ENCODE results near the gene PLK5. TPM values are rescaled to one million over a fixed set of nuclear protein-coding genes. Genes with fewer than 3 reads are reported as not detected.

The PLK5 gene
- polyA plus RNA-seq, 1 of the 3 experiments (the other 2 are of a cell fraction), result not detected

DNA sequence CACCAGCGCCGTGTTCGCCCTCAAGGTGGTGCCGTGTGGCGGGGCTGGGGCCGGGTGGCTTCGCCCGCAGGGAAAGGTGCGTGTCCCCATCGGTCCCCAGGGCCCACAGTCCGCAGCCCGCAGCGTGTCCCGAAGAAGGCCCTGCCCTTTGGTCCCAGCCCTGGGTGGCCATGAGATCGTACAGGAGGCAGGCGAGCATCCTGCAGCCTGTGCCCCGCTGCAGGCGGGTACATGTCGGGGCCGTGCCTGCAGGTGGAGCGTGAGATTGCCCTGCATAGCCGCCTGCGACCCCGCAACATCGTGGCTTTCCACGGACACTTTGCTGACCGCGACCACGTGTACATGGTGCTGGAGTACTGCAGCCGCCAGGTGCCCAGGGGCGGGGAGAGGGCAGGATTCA lies 1.5 kb downstream of the PLK5 start:
- Histone ChIP-seq H3K27me3 (ENCODE audit: insufficient read depth) (peaks cover 69% of the 10 kb centered on the region), H3K4me2 (no peak overlapping the region), H3K9ac (no peak overlapping the region), H3K27ac (ENCODE audit: low read depth in 2 of 2, low read length in 1 of 2) (no peak overlapping the region), H4K20me1 (ENCODE audit: insufficient read depth) (no peaks in the 10 kb centered on the region), H3K36me3 (replicated peaks in 1 of 2; ENCODE audit: control insufficient read depth in 1 of 2, insufficient read depth in 2 of 2, low read length in 1 of 2) (no peaks in the 10 kb centered on the region), H3K9me3 (no peaks in the 10 kb centered on the region), H3K79me2 (ENCODE audit: insufficient read depth) (no peaks in the 10 kb centered on the region), H2AFZ (ENCODE audit: low read depth) (no peak overlapping the region), H3K9me2 (no peaks in the 10 kb centered on the region), H3K4me3 (ENCODE audit: low read depth in 2 of 2, low read length in 1 of 2) (no peak overlapping the region), H3K4me1 (ENCODE audit: control insufficient read depth in 1 of 2, insufficient read depth in 2 of 2, low read depth in 1 of 2, low read length in 1 of 2) (no peaks in the 10 kb centered on the region), H3F3A (replicated peaks; ENCODE audit: insufficient read depth) (peaks cover 6% of the 10 kb centered on the region)
- no peak for DNase-seq
- WGBS (ENCODE audit: low lambda C conversion rate), result 10% methylated on average over 16 of the region's 31 CpGs
- TF ChIP-seq JUND (IDR thresholded peaks at IDR 0.05) (no peak), SIN3A (IDR thresholded peaks at IDR 0.05; ENCODE audit: borderline replicate concordance, low read depth, low read length) (no peak), RFX5 (IDR thresholded peaks at IDR 0.05; ENCODE audit: low read length) (no peak), ELF1 (IDR thresholded peaks at IDR 0.05) (no peak), NRF1 (IDR thresholded peaks at IDR 0.05; ENCODE audit: low read depth, low read length) (no peak)
- TF ChIP-seq, protein P1, sequence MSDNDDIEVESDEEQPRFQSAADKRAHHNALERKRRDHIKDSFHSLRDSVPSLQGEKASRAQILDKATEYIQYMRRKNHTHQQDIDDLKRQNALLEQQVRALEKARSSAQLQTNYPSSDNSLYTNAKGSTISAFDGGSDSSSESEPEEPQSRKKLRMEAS (IDR thresholded peaks at IDR 0.05; ENCODE audit: low read depth), result no peak
- TF ChIP-seq, protein P2, sequence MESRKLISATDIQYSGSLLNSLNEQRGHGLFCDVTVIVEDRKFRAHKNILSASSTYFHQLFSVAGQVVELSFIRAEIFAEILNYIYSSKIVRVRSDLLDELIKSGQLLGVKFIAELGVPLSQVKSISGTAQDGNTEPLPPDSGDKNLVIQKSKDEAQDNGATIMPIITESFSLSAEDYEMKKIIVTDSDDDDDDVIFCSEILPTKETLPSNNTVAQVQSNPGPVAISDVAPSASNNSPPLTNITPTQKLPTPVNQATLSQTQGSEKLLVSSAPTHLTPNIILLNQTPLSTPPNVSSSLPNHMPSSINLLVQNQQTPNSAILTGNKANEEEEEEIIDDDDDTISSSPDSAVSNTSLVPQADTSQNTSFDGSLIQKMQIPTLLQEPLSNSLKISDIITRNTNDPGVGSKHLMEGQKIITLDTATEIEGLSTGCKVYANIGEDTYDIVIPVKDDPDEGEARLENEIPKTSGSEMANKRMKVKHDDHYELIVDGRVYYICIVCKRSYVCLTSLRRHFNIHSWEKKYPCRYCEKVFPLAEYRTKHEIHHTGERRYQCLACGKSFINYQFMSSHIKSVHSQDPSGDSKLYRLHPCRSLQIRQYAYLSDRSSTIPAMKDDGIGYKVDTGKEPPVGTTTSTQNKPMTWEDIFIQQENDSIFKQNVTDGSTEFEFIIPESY (IDR thresholded peaks at IDR 0.05; ENCODE audit: borderline replicate concordance, low read depth), result no peak
- TF ChIP-seq, protein P3, sequence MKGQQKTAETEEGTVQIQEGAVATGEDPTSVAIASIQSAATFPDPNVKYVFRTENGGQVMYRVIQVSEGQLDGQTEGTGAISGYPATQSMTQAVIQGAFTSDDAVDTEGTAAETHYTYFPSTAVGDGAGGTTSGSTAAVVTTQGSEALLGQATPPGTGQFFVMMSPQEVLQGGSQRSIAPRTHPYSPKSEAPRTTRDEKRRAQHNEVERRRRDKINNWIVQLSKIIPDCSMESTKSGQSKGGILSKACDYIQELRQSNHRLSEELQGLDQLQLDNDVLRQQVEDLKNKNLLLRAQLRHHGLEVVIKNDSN (IDR thresholded peaks at IDR 0.05; ENCODE audit: borderline replicate concordance, low read depth), result no peak
- POLR2A ChIA-PET, result no interaction called here
- CTCF ChIA-PET, result interaction anchor here (1.5 to 1.7 kb wide), 2 partner anchors 21 to 23 kb away, joined by 4 to 8 read pairs; no protein-coding TSS in a partner anchor

DNA sequence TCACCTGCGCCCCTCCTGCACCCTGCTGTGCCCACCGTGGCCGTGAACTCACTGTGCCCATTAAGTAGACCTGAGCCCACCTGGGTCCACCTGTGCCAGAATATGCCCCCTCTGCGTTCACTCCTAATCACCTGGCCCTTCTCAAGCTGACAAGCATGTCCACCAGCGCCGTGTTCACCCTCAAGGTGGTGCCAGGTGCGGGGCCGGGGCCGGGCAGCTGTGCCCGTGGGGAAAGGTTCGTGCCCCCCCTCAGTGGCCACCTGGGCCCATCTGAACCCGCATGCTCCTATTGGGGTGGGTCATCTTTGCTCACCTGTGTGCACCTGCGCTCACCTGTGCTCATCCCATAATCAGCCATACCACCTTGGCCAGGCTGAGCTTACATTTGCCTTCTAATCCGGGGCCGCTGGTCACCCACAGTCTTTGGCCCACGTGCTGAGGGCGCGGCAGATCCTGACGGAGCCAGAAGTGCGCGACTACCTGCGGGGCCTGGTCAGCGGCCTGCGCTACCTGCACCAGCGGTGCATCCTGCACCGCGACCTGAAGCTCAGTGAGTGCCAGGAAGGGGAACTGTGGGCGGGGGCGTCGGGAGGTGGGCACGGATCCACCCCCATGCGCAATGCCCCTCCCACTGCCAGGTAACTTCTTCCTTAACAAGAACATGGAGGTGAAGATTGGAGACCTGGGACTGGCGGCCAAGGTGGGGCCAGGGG lies 2.3 kb downstream of the PLK5 start:
- CTCF ChIA-PET, result interaction anchor here (1.5 to 1.8 kb wide), 3 partner anchors 20 to 24 kb away, joined by 4 to 8 read pairs (median 8); no protein-coding TSS in a partner anchor
- Histone ChIP-seq H2AFZ (ENCODE audit: low read depth) (no peak overlapping the region), H3K27ac (ENCODE audit: low read depth in 2 of 2, low read length in 1 of 2) (no peak overlapping the region)

More for the DNA sequence above, 2.3 kb downstream of the PLK5 start:
- H3F3A ChIP-seq (replicated peaks; ENCODE audit: insufficient read depth), result peaks cover 6% of the 10 kb centered on the region
- H3K79me2 ChIP-seq (ENCODE audit: insufficient read depth), result no peaks in the 10 kb centered on the region
- no peak for DNase-seq
- 41% methylated on average over 21 of the region's 33 CpGs for whole genome bisulfite sequencing (ENCODE audit: low lambda C conversion rate)
- H3K9me3 ChIP-seq, result no peaks in the 10 kb centered on the region
- no peak overlapping the region for H3K9ac ChIP-seq
- no peaks in the 10 kb centered on the region for H3K4me1 ChIP-seq (ENCODE audit: control insufficient read depth in 1 of 2, insufficient read depth in 2 of 2, low read depth in 1 of 2, low read length in 1 of 2)
- TF ChIP-seq, protein P2 (IDR thresholded peaks at IDR 0.05; ENCODE audit: borderline replicate concordance, low read depth), result no peak
- no peak for TF ChIP-seq GATA2 (CRISPR knock-in tag; IDR thresholded peaks at IDR 0.05)
- TF ChIP-seq, protein P4, sequence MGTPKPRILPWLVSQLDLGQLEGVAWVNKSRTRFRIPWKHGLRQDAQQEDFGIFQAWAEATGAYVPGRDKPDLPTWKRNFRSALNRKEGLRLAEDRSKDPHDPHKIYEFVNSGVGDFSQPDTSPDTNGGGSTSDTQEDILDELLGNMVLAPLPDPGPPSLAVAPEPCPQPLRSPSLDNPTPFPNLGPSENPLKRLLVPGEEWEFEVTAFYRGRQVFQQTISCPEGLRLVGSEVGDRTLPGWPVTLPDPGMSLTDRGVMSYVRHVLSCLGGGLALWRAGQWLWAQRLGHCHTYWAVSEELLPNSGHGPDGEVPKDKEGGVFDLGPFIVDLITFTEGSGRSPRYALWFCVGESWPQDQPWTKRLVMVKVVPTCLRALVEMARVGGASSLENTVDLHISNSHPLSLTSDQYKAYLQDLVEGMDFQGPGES (IDR thresholded peaks at IDR 0.05; ENCODE audit: low read depth, low read length), result no peak
- TF ChIP-seq, protein P1 (IDR thresholded peaks at IDR 0.05; ENCODE audit: low read depth), result no peak
- TF ChIP-seq, protein P5, sequence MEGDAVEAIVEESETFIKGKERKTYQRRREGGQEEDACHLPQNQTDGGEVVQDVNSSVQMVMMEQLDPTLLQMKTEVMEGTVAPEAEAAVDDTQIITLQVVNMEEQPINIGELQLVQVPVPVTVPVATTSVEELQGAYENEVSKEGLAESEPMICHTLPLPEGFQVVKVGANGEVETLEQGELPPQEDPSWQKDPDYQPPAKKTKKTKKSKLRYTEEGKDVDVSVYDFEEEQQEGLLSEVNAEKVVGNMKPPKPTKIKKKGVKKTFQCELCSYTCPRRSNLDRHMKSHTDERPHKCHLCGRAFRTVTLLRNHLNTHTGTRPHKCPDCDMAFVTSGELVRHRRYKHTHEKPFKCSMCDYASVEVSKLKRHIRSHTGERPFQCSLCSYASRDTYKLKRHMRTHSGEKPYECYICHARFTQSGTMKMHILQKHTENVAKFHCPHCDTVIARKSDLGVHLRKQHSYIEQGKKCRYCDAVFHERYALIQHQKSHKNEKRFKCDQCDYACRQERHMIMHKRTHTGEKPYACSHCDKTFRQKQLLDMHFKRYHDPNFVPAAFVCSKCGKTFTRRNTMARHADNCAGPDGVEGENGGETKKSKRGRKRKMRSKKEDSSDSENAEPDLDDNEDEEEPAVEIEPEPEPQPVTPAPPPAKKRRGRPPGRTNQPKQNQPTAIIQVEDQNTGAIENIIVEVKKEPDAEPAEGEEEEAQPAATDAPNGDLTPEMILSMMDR (IDR thresholded peaks at IDR 0.05), result no peak
- no peak for TF ChIP-seq JUND (IDR thresholded peaks at IDR 0.05)
- no peak for TF ChIP-seq RCOR1 (IDR thresholded peaks at IDR 0.05; ENCODE audit: low read length)
- no peak for TF ChIP-seq MEF2A (IDR thresholded peaks at IDR 0.05; ENCODE audit: borderline replicate concordance, low read depth)
- TF ChIP-seq SIN3A (IDR thresholded peaks at IDR 0.05; ENCODE audit: borderline replicate concordance, low read depth, low read length), result no peak
- TF ChIP-seq POLR2AphosphoS5 (IDR thresholded peaks at IDR 0.05; ENCODE audit: low read depth, low read length), result no peak
- TF ChIP-seq YY1 (IDR thresholded peaks at IDR 0.05; ENCODE audit: low read depth), result no peak
- TF ChIP-seq TEAD4 (IDR thresholded peaks at IDR 0.05; ENCODE audit: borderline replicate concordance, insufficient read depth), result no peak
- POLR2A ChIA-PET, result no interaction called here
- H3K27me3 ChIP-seq (ENCODE audit: insufficient read depth), result peaks cover 76% of the 10 kb centered on the region
- H3K9me2 ChIP-seq, result no peaks in the 10 kb centered on the region
- no peak overlapping the region for H3K4me2 ChIP-seq
- no peak overlapping the region for H3K4me3 ChIP-seq (ENCODE audit: low read depth in 2 of 2, low read length in 1 of 2)
- no peaks in the 10 kb centered on the region for H3K36me3 ChIP-seq (replicated peaks in 1 of 2; ENCODE audit: control insufficient read depth in 1 of 2, insufficient read depth in 2 of 2, low read length in 1 of 2)
- no peaks in the 10 kb centered on the region for H4K20me1 ChIP-seq (ENCODE audit: insufficient read depth)

Measured in SK-N-SH (cell line).